HG03060 (cell line): ENCODE data around the gene SEL1L2.

Experiments
- ATAC-seq: cut with Tn5 transposase; IDR thresholded peaks from one replicate; pipeline ENCODE4 v1.9.1; 2021; ENCODE audit warnings: low read depth, moderate number of reproducible peaks; ENCODE audit not compliant: unreplicated experiment

The SEL1L2 gene

DNA sequence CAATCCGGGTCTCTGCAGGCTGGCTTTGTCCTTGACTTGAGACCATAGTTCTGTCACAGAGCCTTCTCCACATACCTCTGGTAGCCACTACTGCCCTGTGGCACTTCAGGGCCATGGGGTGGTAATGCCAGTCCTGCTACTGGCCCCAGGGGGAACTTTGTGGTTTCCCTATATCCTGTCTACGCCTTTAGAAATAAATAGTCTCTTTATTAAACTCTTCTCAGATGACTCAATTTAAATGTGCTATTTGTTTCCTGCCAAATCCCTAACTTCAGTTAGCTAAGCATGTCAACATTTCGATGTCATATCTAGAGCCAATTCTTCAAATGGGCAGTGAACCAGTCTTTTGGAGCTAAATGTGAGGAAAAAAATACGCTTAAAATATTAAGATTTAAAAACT, 60.1 kb downstream of the SEL1L2 start:
- ATAC-seq = no peak

DNA sequence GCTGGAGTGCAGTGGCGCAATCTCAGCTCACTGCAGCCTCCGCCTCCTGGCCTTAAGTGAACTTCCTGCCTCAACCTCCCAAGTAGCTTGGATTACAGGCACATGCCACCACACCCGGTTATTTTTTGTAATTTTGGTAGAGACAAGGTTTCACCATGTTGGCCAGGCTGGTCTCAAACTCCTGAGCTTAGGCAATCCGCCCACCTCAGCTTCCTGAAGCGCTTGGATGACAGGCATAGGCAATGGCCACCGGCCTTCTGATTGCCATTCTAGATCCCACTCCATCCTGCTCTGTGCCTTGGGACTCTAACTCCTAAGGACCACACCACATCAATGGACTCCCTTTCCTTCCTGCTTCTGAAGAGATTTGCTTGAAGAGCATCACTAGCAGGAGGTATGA, 60.6 kb downstream of the SEL1L2 start:
- no peak for ATAC-seq

DNA sequence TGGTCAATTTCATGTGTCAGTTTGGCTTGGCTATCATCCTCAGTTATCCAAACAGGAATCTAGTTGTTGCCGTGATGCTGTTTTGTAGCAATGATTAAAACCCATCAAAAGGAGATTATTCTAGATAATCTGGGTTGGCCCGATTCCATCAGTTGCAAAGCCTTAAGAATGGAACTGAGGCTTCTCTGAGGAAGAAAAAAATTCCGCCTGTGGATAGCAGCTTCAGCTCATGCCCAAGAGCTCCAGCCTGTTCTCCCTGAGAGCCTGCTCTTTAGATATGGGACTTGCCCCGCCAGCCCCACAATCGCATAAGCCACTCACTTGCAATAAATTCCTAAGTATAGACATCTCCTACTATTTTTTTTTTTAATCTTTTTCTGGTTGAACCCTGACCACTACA, 61.5 kb downstream of the SEL1L2 start:
- no peak for ATAC-seq

DNA sequence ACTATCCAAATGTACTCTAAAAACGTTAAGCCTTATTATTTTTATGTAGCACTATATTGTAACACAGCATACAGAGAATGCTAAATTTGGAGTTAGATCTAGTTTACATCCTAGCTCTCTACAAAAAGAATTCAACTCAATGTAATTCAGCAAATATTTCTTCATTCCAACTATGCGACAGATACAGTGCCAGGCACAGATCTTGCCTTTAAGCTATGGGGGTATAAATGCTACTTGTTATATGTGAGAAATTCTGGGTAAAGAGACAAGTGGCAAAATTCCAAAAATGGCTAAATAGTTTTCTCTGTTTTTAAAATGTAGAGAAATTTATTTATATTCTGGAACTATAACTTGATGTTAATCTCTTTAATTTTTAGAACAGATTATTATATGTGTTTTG, 63.2 kb downstream of the SEL1L2 start:
- ATAC-seq = no peak

DNA sequence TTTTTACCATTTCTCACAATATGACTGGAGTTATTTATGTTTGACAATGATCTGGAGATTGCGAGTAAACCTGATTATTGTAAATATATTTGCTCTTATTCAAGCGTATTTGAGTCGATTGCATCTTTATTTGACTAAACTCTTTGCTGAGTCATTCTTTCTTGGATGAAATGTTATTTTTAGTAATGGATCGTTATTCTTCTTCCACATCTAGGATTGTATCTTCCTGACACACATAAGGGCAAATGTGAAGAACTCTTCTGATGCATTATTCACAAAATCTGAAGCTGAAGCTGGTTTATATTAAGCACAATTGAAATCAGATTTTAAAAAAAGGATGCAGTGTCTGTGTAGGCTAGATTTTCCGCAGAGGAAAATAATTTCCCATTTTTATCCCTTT, 68.2 kb downstream of the SEL1L2 start:
- no peak for ATAC-seq

DNA sequence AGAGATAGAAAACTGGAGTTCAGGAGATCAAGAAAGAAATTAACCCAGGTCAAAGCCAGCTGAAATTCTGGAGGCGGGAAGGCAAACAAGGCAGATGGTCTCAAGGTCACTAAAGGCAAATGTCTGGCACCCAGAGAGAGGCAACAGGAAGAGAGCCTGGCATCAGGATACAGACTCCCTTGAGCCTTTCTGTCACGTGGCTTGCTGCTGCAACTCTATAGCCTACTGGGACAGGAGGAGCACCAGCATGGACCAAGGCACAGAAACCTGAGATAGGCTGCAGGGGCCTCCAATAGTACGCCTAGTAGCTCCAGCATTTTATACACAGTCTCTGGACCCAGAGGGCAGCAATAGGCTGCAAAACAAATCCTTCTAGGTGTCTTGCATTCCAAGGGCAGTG, 75.1 kb downstream of the SEL1L2 start:
- no peak for ATAC-seq

DNA sequence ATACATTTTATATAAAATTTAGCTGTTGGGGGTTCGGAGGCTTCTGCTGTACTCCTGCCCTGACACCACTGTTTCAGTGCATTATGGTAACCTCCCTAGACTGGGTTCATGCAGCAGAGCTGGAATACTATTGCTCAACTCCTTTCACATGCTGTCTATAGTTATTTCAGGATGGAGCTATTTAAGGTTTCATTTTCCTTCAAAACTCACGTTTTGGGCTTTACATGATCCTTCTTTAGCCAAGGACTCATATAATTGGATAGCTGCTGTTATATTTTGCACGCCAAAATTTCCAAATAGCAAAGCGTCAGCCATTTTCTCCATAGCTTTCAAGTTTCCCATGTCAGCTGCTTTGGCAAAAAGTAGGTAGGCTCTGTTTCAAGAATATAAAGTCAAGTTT, 76.8 kb downstream of the SEL1L2 start:
- ATAC-seq = no peak

DNA sequence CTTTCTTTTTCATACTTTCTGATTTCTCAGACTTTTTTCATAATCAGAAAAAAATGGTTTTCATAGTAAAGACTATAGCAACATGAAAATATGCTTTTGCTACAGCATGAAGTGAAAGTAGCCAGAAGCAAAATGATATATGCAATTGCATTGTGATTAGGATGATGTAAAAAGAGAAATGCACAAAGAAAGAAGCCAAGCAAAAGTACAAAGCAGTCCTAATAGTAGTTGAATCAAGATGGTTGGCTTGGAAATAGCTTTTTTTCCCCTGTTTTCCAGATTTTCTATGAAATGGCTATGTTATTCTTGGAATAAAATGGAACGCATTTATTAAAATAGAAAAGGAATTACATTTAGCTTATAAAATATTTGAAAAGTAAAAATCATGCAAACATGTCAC, 77.3 kb downstream of the SEL1L2 start:
- ATAC-seq = no peak

DNA sequence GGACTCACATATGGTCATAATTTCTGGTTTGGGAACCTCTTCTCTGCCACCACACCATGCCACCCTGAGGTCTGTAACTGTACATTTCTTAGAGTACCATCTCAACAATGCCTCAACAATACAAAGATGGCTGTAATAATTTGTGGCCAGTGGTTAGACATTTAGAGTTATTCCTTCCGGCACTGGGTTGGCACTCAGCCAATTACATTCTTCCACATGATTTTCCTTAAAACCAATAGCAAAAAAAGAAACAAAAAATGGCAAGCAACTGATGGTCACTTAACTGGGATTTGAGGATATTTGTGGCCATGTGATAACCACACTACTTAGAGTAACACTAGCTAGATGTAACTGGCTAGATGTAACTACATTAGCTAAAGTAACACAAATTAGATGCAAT, 79.9 kb downstream of the SEL1L2 start:
- ATAC-seq = no peak

DNA sequence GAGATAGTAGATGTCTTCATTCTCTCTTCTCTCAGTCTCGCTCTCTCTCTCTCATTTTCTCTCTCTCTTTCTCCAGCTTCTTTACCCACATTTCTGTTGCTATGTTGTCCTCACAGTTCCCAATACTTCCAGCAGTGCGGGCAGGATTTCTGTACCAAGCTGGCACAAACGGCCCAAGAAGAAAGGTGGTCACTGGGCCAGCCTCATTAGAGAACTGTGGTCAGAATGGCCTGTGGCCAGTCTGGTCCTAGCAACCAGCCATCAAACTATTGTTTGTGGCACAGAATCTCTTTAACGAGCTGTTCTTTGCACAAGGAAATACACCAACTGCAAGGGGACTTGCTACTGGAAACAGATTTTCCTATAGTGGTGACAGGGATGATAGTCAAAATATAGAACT, 81.3 kb downstream of the SEL1L2 start:
- ATAC-seq = no peak

DNA sequence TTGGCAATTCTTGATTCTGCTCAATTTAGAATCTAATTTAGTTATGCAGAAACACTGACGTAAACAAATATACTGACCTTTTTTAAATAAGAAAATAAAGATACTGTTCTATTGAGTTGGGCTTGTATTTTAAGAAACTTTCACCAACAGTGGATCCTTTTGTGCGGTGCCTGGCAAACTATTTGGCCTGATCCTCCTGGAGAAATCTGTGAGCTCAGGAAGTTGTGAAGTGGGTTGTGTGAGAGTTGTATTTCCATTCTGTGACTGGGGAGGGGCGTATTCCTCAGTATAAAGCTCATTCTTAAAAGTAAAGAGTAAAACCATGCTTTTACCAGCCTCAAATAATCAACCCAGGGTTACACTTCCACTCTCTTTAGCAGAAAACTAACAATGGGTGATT, 85.6 kb downstream of the SEL1L2 start:
- no peak for ATAC-seq

DNA sequence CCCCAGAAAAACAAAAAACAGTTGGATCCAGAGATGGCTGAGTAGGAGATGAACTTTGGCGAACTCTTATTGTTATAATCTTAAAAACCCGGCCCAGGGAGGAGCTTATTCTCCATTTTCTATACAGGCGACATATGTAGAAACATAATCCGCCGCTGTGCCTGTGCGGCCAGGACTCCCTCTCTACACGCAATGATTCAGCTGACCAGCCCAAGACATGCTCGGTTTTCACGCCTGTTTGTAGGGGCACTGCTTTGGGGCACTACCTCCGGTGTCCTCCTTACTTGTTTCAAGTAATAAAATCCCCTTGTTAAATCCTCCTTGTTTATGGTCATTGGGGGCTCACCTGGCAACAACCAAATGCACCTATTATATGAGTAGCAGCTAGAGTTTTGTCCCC, 89.9 kb downstream of the SEL1L2 start:
- no peak for ATAC-seq

DNA sequence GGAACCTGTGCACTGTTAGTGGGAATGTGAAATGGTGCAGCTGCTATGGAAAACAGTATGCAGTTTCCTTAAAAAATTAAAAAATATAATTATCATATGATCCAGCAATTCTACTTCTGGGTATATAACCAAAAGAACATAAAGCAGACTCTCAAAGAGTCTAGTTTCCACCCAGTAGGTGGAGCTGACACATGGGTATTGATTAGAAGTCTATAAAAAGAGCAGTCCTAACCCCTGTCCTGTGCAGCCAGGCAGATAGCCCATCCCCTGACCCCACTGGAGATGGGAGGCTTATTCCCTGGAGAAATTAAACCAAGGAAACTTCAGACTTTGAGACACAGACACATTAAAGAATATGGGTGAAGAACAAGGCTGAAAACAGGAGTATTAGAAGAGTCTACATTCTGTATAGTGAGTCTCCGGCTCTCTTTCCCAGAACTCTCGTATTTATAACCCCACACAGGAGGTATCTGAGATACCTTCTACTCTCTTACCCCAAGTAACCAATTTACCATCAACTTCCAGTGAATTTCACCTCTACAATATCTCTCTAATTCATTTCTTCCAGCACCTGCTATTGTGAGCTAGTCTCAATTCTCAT, 92.3 kb downstream of the SEL1L2 start:
- no peak for ATAC-seq

DNA sequence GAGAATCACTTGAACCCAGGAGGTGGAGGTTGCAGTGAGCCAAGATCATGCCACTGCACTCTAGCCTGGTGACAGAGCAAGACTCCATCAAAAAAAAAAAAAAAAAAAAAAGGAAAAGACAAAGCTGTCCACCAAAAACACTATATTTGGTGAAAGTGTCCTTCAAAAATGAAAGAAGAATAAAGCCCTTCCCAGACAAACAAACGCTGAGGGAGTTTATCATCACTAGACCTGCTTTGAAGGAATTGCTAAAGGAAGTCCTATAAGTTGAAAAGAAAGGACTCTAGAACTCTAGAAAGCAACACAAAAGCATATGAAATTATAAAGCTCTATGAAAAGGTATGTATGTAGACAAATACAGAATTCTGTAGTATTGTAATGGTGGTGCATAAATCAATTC, 98.8 kb downstream of the SEL1L2 start:
- no peak for ATAC-seq

DNA sequence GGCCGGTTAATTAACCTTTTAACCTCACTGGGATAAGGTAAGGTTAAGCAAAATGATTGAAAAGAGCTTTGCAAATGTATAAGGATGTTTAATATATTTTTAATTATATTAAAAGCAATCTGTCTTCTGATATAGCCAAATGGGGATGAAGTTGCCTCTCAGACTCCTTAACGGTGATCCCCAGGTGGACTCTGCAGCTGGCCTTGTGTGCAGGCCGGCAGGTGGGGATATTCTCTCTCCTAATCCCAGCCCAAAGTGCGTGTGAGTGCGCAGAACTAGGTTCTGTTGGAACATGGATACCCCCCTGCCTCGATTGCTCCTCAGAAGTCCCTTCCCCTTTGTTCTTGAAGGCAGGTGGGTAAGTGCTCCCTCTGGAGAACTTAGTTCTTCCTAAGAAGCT, 105.6 kb downstream of the SEL1L2 start:
- no peak for ATAC-seq

DNA sequence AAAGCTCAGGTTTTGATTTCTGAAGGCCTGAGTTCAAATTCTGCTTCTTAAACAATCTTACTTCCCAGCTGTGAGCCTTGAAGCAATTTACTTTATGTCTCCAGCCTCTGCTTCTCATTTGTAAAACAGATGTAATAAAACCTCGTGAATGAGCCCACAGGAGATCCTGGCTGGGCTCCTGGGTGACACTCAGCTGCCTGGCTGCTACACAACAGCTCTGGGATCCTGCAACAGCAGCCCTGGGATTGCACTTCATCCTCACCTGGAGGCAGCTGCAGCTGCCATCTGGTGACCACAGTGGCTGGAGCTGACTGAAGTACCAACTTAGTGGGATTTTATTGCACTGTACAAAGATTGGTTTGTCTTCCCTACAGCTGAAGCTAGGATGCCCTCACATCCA, 107.0 kb downstream of the SEL1L2 start:
- ATAC-seq = no peak

DNA sequence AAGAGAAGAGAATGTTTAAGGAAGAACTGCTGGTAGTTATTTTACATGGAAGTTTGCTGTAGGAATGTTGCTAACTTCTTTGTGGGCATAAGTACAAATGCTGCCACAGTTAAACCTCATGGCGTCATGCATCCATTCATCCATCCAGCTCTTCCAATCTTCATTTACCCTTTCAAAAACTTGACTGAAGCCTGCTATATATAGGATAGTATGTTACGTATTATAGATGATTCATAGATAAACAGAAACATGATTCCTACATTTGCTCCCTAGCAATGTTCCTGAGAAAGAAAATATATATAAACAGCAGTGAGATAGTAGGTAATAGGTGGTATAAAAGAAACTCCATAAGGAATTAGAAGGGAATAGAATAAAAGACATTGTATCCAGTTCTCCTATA, 111.8 kb downstream of the SEL1L2 start:
- ATAC-seq = no peak

DNA sequence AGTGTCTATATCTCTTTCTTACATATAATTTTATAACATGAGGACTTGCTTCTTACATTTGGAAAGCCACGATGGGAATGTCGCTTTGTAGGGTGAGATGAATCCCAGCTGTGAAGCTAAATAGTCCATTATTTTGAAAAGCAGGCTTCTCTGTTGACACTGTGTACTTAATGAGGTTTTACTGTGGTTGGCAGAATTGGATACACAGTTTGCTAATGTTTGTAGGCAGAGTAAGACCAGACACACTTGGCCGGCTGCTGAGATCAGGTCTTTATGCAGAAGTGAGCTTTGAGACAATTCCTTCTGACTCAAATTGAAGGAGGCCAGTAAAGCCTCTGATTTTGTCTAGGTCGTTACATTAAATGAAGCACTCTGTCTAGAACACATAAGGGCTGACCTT, 112.6 kb downstream of the SEL1L2 start:
- no peak for ATAC-seq

DNA sequence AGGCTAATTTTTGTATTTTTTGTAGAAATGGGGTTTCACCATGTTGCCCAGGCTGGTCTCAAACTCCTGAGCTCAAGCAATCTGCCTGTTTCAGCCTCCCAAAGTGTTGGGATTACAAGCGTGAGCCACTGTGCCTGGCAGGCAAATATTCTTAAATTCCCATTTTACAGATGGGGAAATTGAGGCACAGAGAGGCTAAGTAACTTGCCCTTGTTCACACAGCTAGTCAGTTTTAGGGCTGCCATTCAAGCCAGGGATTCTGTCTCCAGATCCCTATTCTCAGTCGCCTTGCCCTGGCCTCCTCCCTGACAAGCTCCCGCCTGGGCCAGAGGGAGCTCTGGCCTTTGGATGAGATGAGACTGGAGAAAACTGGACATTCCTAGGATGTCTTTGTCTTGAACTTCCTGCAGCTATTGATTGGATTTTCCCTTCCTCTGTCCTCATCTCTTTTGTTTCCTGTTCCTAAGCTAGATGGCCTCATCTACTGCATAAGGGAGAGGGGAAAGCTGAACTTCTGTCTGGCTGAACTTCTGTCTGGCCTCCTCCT, 115.1 kb downstream of the SEL1L2 start:
- ATAC-seq = no peak

DNA sequence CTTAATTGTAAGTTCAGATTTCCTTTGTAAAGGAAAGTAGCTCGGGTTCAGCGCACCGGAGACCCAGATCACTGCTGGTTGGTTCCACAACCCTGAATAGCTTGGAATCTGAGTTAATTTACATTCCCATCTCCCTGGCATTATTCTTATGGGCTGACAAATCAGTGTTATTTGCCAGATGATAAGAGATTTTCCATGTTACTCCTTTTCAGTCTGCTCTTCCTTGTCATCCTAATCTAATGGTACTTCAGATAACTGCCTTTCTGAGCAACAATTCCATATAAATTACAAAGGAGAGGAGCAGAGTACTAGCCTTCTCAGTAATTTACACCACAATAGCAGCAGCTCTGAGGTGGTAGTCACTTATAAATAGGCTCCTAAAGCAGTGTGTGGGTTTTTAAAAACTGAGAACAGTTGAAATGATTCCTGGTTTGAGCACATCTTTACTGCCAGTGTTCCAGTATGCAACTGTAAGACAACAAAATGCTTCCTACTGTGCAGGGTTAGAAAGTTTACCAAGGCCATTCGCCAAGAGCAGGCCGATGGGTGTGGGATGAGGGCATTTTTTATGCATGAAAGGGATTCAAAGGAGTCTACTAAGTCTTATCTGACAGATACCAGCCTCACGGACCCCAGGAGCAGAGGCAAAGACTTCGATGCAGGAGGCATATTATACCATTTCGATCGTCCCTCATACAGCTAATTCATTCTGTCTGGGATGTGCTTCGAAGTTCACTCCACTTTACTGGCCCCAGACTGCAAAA, 115.8 kb downstream of the SEL1L2 start:
- no peak for ATAC-seq

DNA sequence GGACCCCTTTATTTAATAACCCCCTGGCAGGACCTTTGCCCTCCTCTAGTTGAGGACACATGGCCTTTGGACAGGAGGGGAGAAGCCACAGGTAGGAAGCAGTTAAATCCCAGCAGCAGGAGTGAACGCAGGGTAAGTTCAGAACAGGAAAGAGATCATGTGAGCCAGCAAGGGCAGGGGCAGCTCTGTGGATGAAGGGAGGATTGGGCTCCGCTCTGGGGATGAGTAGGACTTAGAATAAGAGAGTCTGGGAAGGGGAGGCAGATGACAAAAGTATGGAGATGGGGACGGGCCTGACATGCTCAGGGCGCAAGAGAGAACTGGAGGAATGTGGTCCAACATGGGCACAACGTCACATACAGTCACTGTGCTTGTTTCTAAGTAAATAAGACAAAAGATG, 116.6 kb downstream of the SEL1L2 start:
- no peak for ATAC-seq

DNA sequence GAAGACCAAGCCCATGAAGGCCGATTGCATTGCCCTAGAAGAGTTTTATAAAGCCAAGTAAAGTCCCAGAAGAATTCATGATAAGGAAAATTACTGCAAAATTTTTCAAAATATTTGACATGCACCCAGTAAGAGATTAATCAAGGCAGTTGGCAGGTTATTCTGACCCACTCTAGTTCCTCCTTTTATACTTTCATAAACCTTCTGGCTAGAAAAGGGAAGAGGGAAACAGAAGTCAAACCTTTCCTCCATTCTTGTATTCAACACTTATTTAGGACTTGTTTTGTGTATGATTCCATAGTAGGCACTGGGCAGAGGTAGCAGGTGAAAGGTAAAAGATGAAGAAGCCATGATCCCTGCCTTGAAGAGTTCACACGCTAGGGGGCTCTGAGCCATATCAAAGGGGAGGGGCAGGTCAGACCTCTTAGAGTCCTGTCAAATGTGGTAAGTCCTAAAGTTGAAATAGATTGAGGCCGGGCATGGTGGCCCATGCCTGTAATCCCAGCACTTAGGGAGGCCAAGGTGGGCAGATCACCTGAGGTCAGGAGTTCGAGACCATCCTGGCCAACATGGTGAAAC, 120.2 kb downstream of the SEL1L2 start:
- no peak for ATAC-seq
